HFFc6 (cell line): ENCODE measurements around the gene LAMC1. TPM values are rescaled to one million over a fixed set of nuclear protein-coding genes. Genes with fewer than 3 reads are reported as not detected.

Experiments
- DNase-seq: peaks from one replicate; pipeline ENCODE4 v3.0.0-alpha.2; 2018
- H3K27ac Mint-ChIP-seq: 2 replicates; pipeline ENCODE4 v1.8.0; 2020; ENCODE audit warnings: mild to moderate bottlenecking, mixed read lengths
- H3K27me3 Mint-ChIP-seq: 2 replicates; pipeline ENCODE4 v1.8.0; 2021; ENCODE audit warnings: mild to moderate bottlenecking, moderate library complexity, mixed read lengths; ENCODE audit not compliant: insufficient read depth
- H3K36me3 Mint-ChIP-seq: 2 replicates; pipeline ENCODE4 v1.8.0; 2021; ENCODE audit warnings: low read depth, mixed read lengths
- H3K4me1 Mint-ChIP-seq: 2 replicates; pipeline ENCODE4 v1.8.0; 2020; ENCODE audit warnings: low read depth, mixed read lengths
- H3K4me3 Mint-ChIP-seq: 2 replicates; pipeline ENCODE4 v1.8.0; 2020; ENCODE audit warnings: mild to moderate bottlenecking, moderate library complexity, mixed read lengths
- H3K9me3 Mint-ChIP-seq: 2 replicates; pipeline ENCODE4 v1.8.0; 2020; ENCODE audit warnings: mild to moderate bottlenecking, mixed read lengths
- total RNA-seq, 6 experiments: library from RNA; stranded (reverse); fragmentation: NEBNext Ultra II Directional; extraction: Animal tissue kit (Norgen Biotek cat#: 25700); gene quantifications; 2 replicates in 1 of 6; 3 replicates in 5 of 6; pipeline ENCODE4 v1.2.3, GENCODE V29; 2021
- TF ChIP-seq, protein P1 (sequence below): fragments of 200-600 bp; sonication (generic); IDR thresholded peaks from 2 replicates; pipeline ENCODE4 v1.5.0; 2021; ENCODE audit warnings: antibody characterized with exemption, mild to moderate bottlenecking

The LAMC1 gene
- total RNA-seq, 6 experiments from 2014 or later: 352 to 465 (median 393) TPM

- TF ChIP-seq, protein P1, sequence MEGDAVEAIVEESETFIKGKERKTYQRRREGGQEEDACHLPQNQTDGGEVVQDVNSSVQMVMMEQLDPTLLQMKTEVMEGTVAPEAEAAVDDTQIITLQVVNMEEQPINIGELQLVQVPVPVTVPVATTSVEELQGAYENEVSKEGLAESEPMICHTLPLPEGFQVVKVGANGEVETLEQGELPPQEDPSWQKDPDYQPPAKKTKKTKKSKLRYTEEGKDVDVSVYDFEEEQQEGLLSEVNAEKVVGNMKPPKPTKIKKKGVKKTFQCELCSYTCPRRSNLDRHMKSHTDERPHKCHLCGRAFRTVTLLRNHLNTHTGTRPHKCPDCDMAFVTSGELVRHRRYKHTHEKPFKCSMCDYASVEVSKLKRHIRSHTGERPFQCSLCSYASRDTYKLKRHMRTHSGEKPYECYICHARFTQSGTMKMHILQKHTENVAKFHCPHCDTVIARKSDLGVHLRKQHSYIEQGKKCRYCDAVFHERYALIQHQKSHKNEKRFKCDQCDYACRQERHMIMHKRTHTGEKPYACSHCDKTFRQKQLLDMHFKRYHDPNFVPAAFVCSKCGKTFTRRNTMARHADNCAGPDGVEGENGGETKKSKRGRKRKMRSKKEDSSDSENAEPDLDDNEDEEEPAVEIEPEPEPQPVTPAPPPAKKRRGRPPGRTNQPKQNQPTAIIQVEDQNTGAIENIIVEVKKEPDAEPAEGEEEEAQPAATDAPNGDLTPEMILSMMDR: no peak
- H3K36me3 Mint-ChIP-seq: peaks cover 21% of the 10 kb centered on the region
- no peak overlapping the region for H3K4me3 Mint-ChIP-seq
- peaks cover 100% of the 10 kb centered on the region for H3K4me1 Mint-ChIP-seq
- no peaks in the 10 kb centered on the region for H3K27me3 Mint-ChIP-seq
- H3K27ac Mint-ChIP-seq: peak overlapping the region; percentile 92
- no peak for DNase-seq
- no peaks in the 10 kb centered on the region for H3K9me3 Mint-ChIP-seq
Observed at GRCh38 chr1:183043254-183043653, 20.0 kb downstream of the LAMC1 start.

- Mint-ChIP-seq H3K4me3 (peak overlapping the region; percentile 73), H3K27me3 (no peaks in the 10 kb centered on the region), H3K36me3 (peaks cover 23% of the 10 kb centered on the region), H3K9me3 (no peaks in the 10 kb centered on the region), H3K4me1 (peaks cover 100% of the 10 kb centered on the region), H3K27ac (peak overlapping the region; percentile 92)
- TF ChIP-seq, protein P1: no peak
- DNase-seq: peak; percentile 94
Observed at GRCh38 chr1:183043872-183044854, 20.9 kb downstream of the LAMC1 start.

DNA sequence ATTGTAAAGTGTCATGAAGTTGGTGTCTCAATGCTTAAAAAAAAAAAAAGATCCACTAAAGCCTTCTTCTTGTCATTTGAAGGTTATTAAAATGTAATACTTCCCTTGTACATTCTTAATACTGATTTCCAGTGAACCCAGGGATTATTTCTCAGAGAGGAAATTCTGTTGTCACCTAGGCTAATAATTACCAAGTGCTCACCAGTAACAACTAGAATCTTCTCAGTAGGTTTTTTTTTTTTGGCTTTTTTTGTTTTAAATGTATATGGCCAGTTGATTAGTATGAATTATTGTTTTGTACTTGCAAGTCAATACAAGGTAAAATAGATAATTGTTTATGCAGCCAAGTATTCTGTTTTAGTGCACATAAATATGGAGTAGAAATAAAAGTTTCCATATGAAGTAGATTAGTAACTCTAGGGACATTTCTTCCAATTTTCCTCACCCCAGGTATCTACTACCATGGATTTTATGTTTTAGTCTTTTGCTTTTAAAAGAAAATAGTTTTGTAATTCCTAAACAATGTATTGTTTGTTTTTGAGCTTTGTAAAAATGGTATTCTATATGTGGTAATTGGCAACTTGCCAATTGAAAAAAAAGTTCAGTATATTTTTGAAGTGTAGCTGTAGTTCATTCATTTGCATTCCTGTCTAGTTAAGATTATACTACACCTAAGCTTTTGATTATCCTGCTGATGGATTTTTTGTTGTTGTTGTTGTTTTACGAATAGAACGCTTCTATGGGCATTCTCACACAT, 21.9 kb downstream of the LAMC1 start:
- H3K4me3 Mint-ChIP-seq: peak overlapping the region; percentile 73
- H3K9me3 Mint-ChIP-seq: no peaks in the 10 kb centered on the region
- H3K4me1 Mint-ChIP-seq: peaks cover 100% of the 10 kb centered on the region
- H3K27me3 Mint-ChIP-seq: no peaks in the 10 kb centered on the region
- TF ChIP-seq, protein P1: no peak
- peak overlapping the region; percentile 92 for H3K27ac Mint-ChIP-seq
- DNase-seq: no peak
- peaks cover 22% of the 10 kb centered on the region for H3K36me3 Mint-ChIP-seq

GRCh38 chr1:183048087-183049085, 25.2 kb downstream of the LAMC1 start:
- peak overlapping the region; percentile 65 for H3K27ac Mint-ChIP-seq
- DNase-seq: no peak
- TF ChIP-seq, protein P1: no peak
- H3K27me3 Mint-ChIP-seq: peaks cover 2% of the 10 kb centered on the region; the same call in 1 of the 2 replicates
- no peaks in the 10 kb centered on the region for H3K9me3 Mint-ChIP-seq
- H3K36me3 Mint-ChIP-seq: peaks cover 20% of the 10 kb centered on the region; the same call in 1 of the 2 replicates
- peaks cover 94% of the 10 kb centered on the region for H3K4me1 Mint-ChIP-seq
- no peak overlapping the region for H3K4me3 Mint-ChIP-seq
